PFSK-1 (cell line): ENCODE measurements around the gene DNAH2.

Experiments
- FOXP2 ChIP-seq: optimal IDR thresholded peaks from 2 replicates; pipeline ENCODE3; 2011; ENCODE audit warnings: borderline replicate concordance, control low read depth, inconsistent platforms; ENCODE audit not compliant: insufficient read depth; ENCODE audit errors: extremely low read length, extremely low read depth
- POLR2AphosphoS5 ChIP-seq: IDR thresholded peaks from 2 replicates; pipeline ENCODE4 v1.6.1; 2012; ENCODE audit warnings: low read depth, mild to moderate bottlenecking, control low read depth, low read length, moderate library complexity
- SIN3A ChIP-seq: IDR thresholded peaks from 2 replicates; pipeline ENCODE4 v1.6.1; 2012; ENCODE audit warnings: mild to moderate bottlenecking, low read length, moderate library complexity, borderline replicate concordance; ENCODE audit not compliant: insufficient read depth
- TAF1 ChIP-seq: IDR thresholded peaks from 2 replicates; pipeline ENCODE4 v1.6.1; 2012; ENCODE audit warnings: low read length, control low read depth, borderline replicate concordance; ENCODE audit not compliant: insufficient read depth
- TF ChIP-seq, protein P1 (sequence below), 2 experiments: IDR thresholded peaks; 2 replicates each; pipeline versions ENCODE4 v1.6.1 to v1.8.0; 2011 to 2012; ENCODE audit warnings: low read depth in 2 of 2, low read length in 2 of 2, control low read depth in 1 of 2, inconsistent platforms in 1 of 2, mild to moderate bottlenecking in 1 of 2, moderate library complexity in 1 of 2; ENCODE audit not compliant: insufficient read depth in 1 of 2

Gene DNAH2

DNA sequence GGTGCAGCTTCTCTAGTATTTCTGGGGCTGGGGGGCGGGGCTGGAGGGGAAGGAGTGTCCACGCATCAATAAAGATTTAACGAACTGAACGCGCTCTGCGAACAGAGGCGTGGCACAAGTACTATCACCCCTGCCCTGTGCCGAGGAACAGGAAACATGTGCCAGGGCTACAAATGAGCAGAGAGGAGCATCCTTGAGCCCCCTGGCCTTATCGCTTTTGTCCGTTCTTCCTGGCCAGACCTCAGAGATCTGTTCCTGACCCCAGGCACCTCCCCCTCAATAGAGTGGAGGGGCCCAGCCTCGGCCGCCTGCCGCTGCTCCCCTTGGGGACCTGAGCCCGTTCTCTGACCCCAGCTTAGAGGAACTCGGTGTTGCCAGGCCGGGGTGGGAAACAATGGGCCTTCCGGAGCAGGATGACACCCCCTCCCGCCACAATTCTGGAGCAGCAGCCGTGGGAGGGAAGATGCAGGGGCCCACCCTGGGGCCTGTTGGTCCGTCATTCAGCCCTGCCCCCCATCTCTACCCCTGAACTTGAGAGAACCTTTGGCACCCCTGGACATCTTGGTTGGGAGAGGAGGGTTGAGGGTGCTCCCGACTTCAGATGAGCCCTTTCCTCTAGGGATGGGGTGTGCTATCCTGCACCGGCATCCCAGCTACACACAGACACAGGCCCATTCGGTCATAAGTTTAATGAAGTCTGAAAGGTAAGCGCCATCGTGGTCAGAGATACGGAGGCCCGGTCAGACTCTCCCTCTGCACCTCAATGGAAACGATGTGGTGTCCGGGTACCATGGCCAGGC lies 138.7 kb downstream of the DNAH2 start:
- TF ChIP-seq SIN3A (0 out of 2 replicates have a peak, but pooled peaks have one; percentile 55), FOXP2 (no peak), TAF1 (peak; percentile 35; the same call in 1 of the 2 replicates), POLR2AphosphoS5 (0 out of 2 replicates have a peak, but pooled peaks have one; percentile 39)
- TF ChIP-seq, protein P1, sequence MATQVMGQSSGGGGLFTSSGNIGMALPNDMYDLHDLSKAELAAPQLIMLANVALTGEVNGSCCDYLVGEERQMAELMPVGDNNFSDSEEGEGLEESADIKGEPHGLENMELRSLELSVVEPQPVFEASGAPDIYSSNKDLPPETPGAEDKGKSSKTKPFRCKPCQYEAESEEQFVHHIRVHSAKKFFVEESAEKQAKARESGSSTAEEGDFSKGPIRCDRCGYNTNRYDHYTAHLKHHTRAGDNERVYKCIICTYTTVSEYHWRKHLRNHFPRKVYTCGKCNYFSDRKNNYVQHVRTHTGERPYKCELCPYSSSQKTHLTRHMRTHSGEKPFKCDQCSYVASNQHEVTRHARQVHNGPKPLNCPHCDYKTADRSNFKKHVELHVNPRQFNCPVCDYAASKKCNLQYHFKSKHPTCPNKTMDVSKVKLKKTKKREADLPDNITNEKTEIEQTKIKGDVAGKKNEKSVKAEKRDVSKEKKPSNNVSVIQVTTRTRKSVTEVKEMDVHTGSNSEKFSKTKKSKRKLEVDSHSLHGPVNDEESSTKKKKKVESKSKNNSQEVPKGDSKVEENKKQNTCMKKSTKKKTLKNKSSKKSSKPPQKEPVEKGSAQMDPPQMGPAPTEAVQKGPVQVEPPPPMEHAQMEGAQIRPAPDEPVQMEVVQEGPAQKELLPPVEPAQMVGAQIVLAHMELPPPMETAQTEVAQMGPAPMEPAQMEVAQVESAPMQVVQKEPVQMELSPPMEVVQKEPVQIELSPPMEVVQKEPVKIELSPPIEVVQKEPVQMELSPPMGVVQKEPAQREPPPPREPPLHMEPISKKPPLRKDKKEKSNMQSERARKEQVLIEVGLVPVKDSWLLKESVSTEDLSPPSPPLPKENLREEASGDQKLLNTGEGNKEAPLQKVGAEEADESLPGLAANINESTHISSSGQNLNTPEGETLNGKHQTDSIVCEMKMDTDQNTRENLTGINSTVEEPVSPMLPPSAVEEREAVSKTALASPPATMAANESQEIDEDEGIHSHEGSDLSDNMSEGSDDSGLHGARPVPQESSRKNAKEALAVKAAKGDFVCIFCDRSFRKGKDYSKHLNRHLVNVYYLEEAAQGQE (IDR thresholded peaks at IDR 0.05; ENCODE audit: insufficient read depth in 1 of 2, low read depth in 2 of 2, low read length in 2 of 2), result peak in 1 of 2 experiments; percentile 51; a peak in 1 of 4 replicates

DNA sequence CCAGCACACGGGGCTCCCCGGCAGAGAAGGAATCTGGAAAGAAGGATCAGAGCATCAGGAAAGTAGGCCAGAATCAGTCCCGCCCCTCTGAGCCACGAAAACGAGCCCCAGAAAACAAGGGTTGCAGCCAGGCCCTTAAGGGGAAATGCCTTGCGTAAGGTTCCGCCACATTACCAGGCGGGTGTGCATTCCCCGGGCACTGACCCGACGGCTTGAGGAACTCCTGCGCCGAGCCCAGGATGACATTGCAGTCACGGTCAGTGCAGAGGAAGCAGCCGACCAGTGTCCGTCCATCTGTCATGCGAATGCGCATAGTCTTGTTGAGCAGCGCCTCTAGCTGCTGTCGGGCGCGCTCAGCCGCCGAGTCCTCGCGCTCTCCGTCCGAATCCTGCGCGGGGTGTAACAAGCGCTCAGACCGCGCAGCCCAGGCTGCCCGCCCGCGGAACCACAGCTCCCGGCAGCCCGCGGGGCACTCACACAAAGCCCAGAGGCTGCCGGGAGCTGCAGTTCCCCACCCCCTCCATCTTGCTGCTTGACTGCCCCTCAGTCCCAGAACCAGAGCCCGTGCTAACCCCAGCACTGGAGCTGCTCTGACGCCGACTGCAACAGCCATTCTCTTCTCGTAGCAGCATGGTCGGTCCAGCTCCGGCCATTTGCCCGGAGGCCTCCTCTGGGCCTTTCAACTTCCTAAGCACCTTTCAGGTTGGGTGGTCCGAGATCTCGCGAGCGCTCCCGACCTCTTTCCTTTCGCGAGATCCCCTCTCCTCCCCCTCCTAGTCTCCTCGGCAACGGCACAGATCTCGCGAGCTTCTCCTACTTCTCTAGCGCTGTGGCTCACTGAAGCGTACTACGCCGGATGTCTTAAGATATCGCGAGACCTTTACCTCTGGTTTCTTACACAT lies 139.5 kb downstream of the DNAH2 start, which contains the start of gene NAA38:
Gene NAA38 (minus strand): TSS at position 749 of the 902 bp plus-strand sequence. CDS start 96 bp downstream, at position 653.
- TF ChIP-seq, protein P1 (IDR thresholded peaks at IDR 0.05; ENCODE audit: insufficient read depth in 1 of 2, low read depth in 2 of 2, low read length in 2 of 2), result peak in 1 of 2 experiments; percentile 51; a peak in 1 of 4 replicates
- TF ChIP-seq POLR2AphosphoS5 (peak; percentile 69), FOXP2 (no peak), TAF1 (peak; percentile 35; the same call in 1 of the 2 replicates), SIN3A (peak; percentile 98)

DNA sequence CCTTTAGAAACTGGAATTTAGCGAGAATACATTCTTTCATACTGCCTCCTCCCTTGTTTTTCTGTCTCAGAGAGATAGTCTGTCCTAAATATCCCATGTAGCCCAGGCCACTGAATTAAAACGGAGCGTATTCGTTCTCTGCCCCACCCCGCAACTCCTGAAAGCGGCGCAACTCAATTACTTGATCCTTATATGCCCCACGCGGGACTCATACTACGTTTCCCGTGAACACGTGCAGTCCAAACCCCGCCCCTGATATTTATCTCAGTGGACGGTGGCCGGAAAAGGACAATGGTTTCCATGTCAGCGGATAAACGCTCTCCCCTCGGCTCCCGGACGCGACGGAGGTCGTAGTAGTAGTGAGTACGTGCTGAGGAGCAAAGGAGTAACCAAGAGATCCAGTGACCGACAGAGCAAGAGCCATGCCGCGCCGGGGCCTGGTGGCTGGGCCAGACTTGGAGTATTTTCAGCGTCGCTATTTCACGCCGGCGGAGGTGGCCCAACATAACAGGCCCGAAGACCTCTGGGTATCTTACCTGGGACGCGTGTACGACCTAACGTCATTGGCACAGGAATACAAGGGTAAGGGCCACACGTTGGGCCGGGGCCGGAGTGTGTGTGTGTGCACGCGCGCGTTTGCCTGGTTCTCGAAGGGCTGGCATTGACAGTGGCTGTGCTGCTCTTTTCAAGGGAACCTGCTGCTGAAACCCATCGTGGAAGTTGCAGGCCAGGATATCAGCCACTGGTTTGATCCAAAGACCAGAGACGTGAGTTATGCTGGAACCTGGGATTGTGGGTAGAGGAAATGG lies 140.4 kb downstream of the DNAH2 start, which contains the start of gene CYB5D1:
Gene CYB5D1 (plus strand): TSS at position 291 of the 809 bp plus-strand sequence. CDS start 132 bp downstream, at position 423.
- TF ChIP-seq, protein P1 (IDR thresholded peaks at IDR 0.05; ENCODE audit: insufficient read depth in 1 of 2, low read depth in 2 of 2, low read length in 2 of 2), result 0 out of 4 replicates have a peak, but pooled peaks of 1 of the 2 experiments have one; percentile 21
- TF ChIP-seq POLR2AphosphoS5 (peak; percentile 33; the same call in 1 of the 2 replicates), TAF1 (0 out of 2 replicates have a peak, but pooled peaks have one; percentile 7), FOXP2 (no peak), SIN3A (peak; percentile 95)

DNA sequence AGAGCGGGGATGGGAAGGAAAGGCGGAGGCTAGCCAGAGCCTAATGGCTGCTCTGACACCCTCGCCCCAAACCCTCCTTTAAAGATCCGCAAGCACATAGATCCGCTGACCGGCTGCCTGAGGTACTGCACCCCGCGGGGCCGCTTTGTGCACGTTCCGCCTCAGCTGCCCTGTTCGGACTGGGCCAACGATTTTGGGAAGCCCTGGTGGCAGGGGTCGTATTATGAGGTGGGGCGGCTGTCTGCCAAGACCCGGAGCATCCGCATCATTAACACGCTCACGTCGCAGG lies 140.9 kb downstream of the DNAH2 start:
- no peak for TF ChIP-seq SIN3A
- TF ChIP-seq POLR2AphosphoS5, result no peak
- TF ChIP-seq FOXP2, result no peak
- TF ChIP-seq, protein P1 (IDR thresholded peaks at IDR 0.05; ENCODE audit: insufficient read depth in 1 of 2, low read depth in 2 of 2, low read length in 2 of 2), result no peak
- TF ChIP-seq TAF1, result no peak
